GM12873 (cell line): ENCODE results near the gene TMEM37.

Experiments used
- TF ChIP-seq, protein P1 (sequence below): IDR thresholded peaks from 2 replicates; pipeline ENCODE4 v1.5.1; 2012; ENCODE audit warnings: low read depth, mild to moderate bottlenecking, moderate library complexity, low read length, control low read depth; ENCODE audit not compliant: insufficient read depth; ENCODE audit errors: missing control alignments

The TMEM37 gene

DNA sequence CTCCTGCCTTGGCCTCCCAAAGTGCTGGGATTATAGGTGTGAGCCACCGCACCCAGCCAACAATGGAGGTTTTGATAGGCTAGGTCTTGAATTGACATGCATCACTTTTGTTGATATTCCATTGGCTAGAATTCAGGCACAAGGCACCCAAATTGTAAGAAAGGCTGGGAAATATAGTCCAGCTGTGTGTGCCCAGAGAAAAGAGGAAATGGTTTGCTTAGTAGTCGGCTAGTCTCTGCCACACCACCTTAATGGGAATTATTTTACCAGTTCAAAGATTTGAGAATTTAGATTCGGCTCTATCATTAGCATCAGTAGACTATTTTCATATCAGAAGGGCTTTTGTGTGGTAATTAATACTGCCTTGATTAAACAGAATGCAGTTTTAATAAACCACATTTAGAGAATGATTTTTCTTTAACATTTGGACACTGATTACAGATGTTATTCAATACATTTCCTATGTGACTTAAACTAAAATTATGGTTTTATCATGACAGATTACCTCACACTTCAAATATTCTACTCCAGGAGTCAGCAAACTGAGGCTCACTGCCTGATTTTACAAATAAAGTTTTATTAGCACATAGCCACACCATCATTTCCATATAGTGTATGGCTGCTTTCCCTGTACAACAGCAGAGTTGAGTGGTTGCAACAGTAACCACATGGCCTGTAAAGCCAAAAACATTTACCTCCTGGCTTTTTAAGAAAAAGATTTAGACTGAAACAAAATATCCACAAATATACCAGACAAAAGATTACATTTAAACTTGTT lies 37.5 kb upstream of the TMEM37 start:
- TF ChIP-seq, protein P1, sequence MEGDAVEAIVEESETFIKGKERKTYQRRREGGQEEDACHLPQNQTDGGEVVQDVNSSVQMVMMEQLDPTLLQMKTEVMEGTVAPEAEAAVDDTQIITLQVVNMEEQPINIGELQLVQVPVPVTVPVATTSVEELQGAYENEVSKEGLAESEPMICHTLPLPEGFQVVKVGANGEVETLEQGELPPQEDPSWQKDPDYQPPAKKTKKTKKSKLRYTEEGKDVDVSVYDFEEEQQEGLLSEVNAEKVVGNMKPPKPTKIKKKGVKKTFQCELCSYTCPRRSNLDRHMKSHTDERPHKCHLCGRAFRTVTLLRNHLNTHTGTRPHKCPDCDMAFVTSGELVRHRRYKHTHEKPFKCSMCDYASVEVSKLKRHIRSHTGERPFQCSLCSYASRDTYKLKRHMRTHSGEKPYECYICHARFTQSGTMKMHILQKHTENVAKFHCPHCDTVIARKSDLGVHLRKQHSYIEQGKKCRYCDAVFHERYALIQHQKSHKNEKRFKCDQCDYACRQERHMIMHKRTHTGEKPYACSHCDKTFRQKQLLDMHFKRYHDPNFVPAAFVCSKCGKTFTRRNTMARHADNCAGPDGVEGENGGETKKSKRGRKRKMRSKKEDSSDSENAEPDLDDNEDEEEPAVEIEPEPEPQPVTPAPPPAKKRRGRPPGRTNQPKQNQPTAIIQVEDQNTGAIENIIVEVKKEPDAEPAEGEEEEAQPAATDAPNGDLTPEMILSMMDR, result no peak

DNA sequence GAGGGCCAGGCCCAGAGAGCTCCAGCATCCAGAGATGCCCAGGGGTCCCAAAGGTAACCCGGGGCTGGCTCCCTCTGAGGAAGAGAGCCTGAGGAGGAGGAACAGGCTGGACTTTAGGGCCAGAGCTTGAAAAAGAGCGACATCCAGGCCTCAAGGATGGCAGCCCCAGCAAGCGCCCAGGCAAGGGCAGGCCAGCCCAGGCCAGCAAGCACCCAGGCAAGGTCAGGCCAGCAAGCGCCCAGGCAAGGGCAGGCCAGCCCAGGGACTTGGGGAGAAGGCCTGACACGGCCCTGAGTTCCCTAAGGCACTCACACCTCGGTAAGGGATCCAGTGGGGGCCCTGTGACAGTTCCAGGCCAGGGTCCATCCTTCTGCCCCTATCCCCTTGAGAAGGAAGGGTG lies 34.5 kb upstream of the TMEM37 start:
- TF ChIP-seq, protein P1, result no peak

DNA sequence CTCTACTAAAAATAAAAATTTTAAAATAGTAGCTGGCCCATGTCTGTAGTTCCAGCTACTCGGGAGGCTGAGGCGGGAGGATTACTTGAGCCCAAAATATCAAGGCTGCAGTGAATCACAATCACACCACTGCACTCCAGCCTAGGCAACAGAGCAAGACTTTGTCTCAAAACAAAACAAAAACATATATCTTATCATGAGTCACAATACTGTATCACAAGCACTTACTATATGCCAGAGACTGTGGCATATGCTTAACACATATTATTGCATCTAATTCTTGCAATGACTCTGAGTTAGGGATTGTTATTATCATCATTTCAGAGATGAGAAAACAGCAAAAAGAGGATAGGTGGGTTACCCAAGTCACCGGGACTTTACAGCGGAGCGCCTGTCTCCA lies 29.5 kb upstream of the TMEM37 start:
- TF ChIP-seq, protein P1, result no peak

DNA sequence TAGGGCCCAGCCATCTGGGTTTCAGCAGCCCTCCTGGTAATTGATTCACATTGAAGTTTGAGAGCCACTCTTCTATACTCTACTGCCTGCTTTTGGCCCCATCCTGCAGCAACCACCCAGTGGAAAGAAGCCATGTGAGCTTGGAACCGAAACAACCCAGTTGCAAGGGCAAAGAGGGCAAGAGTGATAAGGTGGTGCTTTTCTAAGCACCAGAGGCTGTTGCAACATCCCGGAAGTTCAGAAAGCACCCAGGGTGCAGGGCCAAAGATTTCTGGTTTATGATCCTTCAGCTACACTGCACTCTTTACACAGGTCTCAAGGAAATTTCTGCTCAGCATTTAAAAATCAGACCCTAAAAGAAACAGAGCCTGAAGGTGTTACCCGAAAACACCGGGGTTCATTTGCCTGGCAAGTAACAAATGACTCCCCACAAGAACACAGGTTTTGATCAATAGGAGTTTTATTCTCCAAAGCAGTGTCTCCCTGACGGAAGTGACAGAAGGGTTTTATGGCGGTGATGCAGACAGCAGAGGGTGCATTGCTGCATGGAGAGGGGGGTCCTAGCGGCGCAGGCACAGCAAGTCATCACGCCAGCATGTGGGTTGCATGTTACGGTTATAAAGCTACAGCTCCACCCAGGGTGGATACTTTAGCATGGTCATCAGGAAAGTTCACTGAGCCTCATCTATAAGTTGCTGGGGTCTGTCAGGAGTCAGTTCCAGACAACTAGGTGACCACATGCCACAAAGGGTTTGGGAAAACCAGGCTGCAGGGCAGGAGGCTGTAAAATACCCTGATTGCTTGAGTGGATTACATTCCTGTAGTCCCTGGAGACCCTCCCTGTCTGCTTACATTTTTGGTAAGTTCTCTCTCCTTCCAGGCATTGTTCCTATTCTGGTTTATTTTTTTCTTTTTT lies 28.8 kb upstream of the TMEM37 start:
- TF ChIP-seq, protein P1, result no peak

DNA sequence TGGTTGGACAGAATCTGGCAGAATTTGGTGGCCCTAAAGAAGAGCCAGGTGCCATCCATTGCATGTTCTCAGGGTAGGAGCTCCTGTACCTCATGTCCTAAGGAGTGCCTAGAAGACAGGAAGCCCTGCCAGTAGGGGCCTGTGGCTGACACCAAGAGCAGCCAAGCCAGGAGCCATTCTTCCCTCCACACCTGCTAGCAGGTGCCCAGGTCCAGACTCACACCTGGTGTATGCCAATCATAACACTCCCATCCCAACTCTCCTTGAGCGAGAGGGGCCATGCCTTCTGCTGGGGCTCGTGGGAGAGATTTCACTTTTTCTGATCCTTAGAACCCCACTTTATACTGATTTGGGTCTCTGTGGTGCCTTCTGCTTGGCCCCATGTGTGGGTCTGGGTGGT lies 26.5 kb upstream of the TMEM37 start:
- TF ChIP-seq, protein P1, result no peak

DNA sequence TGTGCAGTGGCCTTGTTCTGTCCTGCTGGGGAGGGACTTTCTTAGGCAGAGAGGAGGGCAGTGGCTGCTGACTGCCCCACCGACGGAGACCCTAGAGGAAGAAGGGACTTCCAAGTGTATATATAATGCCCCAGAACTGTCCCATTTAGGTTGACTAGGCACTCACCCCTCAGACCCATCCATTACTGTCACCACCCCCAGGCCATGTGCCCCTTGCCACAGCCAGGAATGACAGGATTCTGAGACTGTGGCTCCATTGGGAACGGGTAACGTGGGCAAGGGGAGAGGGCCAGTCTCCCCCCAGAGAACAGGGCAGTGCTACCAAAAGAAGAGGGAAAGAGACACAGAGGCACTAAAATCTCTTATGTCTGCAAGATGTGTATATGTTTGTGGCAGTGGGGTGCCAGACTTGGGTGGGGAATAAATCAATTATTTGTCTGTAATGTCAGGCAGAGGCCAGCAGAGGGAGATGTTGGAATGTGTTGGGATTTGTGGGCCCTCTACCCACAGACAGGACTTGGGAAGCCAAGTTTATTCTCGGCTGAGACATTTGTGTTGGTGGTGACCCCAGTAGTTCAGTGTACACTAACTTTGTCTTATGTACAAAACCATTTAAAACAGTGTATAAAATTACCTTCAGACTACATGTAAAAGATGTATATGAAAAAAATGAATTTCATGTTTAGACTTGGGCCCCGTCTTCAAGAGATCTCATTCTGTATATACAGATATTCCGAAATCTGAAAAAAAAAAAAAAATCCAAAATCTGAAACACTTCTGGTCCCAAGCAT lies 24.0 kb upstream of the TMEM37 start:
- TF ChIP-seq, protein P1, result peak; percentile 76
